ENCODE measurements around the gene F7.

The F7 gene

GRCh38 chr13:113121928-113122471 lies 16.4 kb downstream of the F7 start:
- H3K27ac ChIP-seq, result no peak overlapping the region
- peak; percentile 9 for DNase-seq
- no peaks in the 10 kb centered on the region for H3K9me3 ChIP-seq (ENCODE audit: severe bottlenecking)
- H3K36me3 ChIP-seq, result no peaks in the 10 kb centered on the region
- no peak for TF ChIP-seq CTCF (IDR thresholded peaks at IDR 0.05; ENCODE audit: low read depth, low read length)
- H3K4me3 ChIP-seq (ENCODE audit: low read depth, low read length), result no peak overlapping the region
- H3K27me3 ChIP-seq (ENCODE audit: insufficient read depth, low read depth, severe bottlenecking), result no peaks in the 10 kb centered on the region

GRCh38 chr13:113122550-113123225 lies 17.1 kb downstream of the F7 start, which contains the start of gene F10:
TSS of gene F10 (plus strand) at chr13:113122799. CDS start at chr13:113122856, 57 bp downstream.
- no peaks in the 10 kb centered on the region for H3K36me3 ChIP-seq
- no peaks in the 10 kb centered on the region for H3K9me3 ChIP-seq (ENCODE audit: severe bottlenecking)
- DNase-seq, result peak; percentile 84
- peak within 1 kb of the TSS; percentile 33 for H3K27ac ChIP-seq
- no peaks in the 10 kb centered on the region for H3K27me3 ChIP-seq (ENCODE audit: insufficient read depth, low read depth, severe bottlenecking)
- no peak for TF ChIP-seq CTCF (IDR thresholded peaks at IDR 0.05; ENCODE audit: low read depth, low read length)
- H3K4me3 ChIP-seq (ENCODE audit: low read depth, low read length), result peak within 1 kb of the TSS; percentile 32

- Histone ChIP-seq H3K27me3 (ENCODE audit: insufficient read depth, low read depth, severe bottlenecking) (no peaks in the 10 kb centered on the region), H3K36me3 (no peaks in the 10 kb centered on the region), H3K27ac (peak overlapping the region; percentile 33), H3K4me3 (ENCODE audit: low read depth, low read length) (no peak overlapping the region; the same call in 1 of the 2 replicates), H3K9me3 (ENCODE audit: severe bottlenecking) (no peaks in the 10 kb centered on the region)
- peak; percentile 88 for TF ChIP-seq CTCF (IDR thresholded peaks at IDR 0.05; ENCODE audit: low read depth, low read length)
- DNase-seq, result peak; percentile 73
Measured at GRCh38 chr13:113123226-113124201, 17.9 kb downstream of the F7 start.

GRCh38 chr13:113124211-113124970 lies 18.8 kb downstream of the F7 start:
- no peak for TF ChIP-seq CTCF (IDR thresholded peaks at IDR 0.05; ENCODE audit: low read depth, low read length)
- Histone ChIP-seq H3K27ac (no peak overlapping the region), H3K27me3 (ENCODE audit: insufficient read depth, low read depth, severe bottlenecking) (no peaks in the 10 kb centered on the region), H3K4me3 (ENCODE audit: low read depth, low read length) (no peak overlapping the region), H3K9me3 (ENCODE audit: severe bottlenecking) (no peaks in the 10 kb centered on the region), H3K36me3 (no peaks in the 10 kb centered on the region)
- DNase-seq, result peak; percentile 8

GRCh38 chr13:113125506-113126264 lies 20.1 kb downstream of the F7 start:
- Histone ChIP-seq H3K9me3 (ENCODE audit: severe bottlenecking) (no peaks in the 10 kb centered on the region), H3K36me3 (no peaks in the 10 kb centered on the region), H3K27me3 (ENCODE audit: insufficient read depth, low read depth, severe bottlenecking) (no peaks in the 10 kb centered on the region), H3K27ac (no peak overlapping the region), H3K4me3 (ENCODE audit: low read depth, low read length) (no peak overlapping the region)
- TF ChIP-seq CTCF (IDR thresholded peaks at IDR 0.05; ENCODE audit: low read depth, low read length), result no peak
- peak; percentile 10 for DNase-seq

All from WERI-Rb-1 (cell line).